AG09319 (cell line): ENCODE measurements around the gene EXOC6B.
"Not testable (repeated sequence)": the region's sequence is repeated elsewhere in the genome, so short reads cannot be mapped to it uniquely, and the experiment has no call there.

Source experiments
- DNase-seq: peaks from one replicate; pipeline ENCODE4 v3.0.0-alpha.2; 2010; ENCODE audit warnings: low read depth; ENCODE audit errors: extremely low read depth
- TF ChIP-seq, protein P1 (sequence below): IDR thresholded peaks from 2 replicates; pipeline ENCODE4 v1.5.1; 2011; ENCODE audit warnings: low read depth, mild to moderate bottlenecking, inconsistent platforms, low read length, moderate library complexity

Gene EXOC6B

DNA sequence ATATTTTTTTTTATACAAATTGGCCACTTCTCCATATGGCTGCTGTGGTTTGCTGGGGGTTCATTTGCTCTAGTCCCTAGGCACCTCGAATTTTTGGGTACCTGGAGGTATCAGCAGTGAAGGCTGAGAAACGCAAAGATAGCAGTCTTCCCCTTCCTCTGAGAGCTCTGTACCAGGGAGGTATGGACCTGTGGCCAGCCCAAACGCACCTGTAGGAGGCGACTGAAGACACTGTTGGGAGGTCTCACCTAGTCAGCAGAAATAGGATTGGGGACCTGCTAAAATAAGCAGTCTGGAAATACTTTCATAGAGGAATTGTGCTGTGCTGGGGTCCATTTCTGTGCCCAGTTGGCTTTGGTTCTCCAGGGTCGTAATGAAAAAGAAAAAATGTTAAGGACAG lies 385.9 kb downstream of the EXOC6B start:
- no peak for DNase-seq
- TF ChIP-seq, protein P1, sequence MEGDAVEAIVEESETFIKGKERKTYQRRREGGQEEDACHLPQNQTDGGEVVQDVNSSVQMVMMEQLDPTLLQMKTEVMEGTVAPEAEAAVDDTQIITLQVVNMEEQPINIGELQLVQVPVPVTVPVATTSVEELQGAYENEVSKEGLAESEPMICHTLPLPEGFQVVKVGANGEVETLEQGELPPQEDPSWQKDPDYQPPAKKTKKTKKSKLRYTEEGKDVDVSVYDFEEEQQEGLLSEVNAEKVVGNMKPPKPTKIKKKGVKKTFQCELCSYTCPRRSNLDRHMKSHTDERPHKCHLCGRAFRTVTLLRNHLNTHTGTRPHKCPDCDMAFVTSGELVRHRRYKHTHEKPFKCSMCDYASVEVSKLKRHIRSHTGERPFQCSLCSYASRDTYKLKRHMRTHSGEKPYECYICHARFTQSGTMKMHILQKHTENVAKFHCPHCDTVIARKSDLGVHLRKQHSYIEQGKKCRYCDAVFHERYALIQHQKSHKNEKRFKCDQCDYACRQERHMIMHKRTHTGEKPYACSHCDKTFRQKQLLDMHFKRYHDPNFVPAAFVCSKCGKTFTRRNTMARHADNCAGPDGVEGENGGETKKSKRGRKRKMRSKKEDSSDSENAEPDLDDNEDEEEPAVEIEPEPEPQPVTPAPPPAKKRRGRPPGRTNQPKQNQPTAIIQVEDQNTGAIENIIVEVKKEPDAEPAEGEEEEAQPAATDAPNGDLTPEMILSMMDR = no peak

DNA sequence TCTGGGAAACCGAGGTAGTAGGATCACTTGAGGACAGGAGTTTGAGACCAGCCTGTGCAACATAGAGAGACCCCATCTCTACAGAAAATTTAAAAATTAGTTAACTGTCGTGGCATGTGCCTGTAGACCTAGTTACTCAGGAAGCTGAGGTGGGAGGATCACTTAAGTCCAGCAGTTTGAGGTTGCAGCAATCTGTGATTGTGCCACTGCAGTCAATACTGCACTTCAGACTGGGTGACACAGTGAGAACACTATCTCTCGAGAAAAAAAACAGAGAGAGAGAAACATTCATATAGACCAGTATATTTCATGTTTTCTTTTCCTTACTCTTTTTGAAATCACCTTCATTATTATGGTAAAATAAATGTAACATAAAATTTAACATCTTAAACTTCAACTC lies 387.5 kb downstream of the EXOC6B start:
- DNase-seq = no peak

DNA sequence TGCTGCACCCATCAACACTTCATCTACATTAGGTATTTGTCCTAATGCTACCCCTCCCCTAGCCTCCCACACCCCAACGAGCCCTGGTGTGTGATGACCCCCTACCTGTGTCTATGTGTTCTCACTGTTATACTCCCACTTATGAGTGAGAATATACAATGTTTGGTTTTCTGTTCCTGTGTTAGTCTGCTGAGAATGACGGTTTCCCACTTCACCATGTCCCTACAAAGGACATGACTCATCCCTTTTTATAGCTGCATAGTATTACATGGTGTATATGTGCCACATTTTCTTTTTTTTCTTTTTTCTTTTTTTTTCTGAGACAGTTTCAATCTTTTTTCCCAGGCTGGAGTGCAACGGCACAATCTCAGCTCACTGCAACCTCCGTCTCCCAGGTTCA lies 394.1 kb downstream of the EXOC6B start:
- no peak for DNase-seq
- TF ChIP-seq, protein P1 = no peak

More for the DNA sequence above, 387.5 kb downstream of the EXOC6B start:
- TF ChIP-seq, protein P1 = no peak

DNA sequence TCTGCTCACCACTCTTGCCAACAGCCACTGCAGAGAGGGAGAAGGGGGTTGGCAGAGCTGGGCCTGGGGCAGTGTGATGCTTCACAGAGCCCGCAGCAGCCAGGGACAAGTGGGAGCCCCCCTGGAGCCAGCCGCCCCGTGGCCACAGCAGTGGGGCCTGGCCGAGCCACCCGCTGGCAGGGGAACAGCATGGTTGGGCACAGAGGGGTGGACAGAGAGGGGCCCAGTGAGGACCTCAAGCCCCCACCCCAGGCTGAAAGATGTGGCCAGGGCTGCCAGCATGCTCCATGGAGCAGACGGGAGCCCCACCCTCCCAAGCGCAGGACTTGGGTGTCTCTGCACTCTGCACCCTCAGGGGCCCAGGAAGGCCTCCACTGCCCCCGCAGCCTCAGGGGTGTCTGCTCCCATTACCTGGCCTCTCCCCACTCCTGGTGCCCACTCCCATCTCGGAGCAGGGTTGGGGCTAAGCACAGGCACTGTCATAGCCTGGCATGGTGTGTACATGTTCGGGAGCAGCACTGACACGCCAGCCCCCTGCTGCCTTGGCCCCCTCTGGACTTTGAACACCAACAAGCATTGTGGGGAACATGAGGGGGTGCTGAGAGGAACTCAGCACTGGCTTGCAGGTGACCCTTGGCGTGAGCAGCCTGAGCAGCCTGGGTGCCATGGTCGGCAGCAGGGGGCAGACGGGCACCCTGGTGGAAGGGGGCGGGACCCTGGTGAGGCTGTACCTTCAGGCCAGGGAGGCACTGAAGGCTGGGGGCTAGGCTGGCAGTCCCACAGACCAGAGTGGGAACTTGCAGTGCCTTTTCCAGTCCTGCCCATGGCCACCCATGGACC lies 398.6 kb downstream of the EXOC6B start:
- no peak for DNase-seq
- TF ChIP-seq, protein P1 = no peak

DNA sequence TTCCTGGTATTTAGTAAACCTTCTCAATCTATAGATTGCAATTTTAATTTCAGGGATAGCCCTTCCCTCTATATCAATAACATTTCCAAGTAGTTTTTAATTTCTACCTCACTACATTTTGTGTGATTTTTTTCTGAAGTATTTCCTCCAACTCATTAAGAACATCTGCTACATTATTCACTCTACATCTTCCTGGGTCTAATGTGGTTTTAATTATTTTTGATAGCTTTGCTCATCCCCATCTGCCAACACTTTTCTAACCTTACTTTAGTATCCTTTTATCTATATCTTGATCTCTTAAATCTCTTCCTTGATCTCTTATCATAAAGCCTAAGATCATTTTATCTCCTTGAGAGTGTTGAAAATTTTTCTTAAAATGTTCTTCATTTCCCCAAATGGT lies 399.8 kb downstream of the EXOC6B start:
- TF ChIP-seq, protein P1 = no peak
- DNase-seq = no peak

DNA sequence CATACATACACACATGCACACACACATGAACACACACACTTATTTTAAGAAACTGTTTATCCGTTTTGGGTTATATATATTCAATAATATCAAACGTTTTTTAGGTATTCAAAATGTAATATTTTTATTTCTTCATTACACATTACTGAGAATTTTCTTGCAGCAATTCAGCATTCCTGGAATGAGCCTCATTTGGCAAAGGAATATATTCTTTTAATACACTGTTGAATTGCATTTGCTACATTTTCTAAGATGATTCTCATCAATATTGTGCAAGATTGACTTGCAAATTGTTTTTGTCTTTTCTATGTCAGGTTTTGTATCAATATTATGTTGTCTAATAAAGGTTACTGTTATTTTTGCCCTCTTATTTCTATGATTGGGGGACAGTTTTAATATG lies 402.1 kb downstream of the EXOC6B start:
- DNase-seq = no peak
- TF ChIP-seq, protein P1 = no peak

DNA sequence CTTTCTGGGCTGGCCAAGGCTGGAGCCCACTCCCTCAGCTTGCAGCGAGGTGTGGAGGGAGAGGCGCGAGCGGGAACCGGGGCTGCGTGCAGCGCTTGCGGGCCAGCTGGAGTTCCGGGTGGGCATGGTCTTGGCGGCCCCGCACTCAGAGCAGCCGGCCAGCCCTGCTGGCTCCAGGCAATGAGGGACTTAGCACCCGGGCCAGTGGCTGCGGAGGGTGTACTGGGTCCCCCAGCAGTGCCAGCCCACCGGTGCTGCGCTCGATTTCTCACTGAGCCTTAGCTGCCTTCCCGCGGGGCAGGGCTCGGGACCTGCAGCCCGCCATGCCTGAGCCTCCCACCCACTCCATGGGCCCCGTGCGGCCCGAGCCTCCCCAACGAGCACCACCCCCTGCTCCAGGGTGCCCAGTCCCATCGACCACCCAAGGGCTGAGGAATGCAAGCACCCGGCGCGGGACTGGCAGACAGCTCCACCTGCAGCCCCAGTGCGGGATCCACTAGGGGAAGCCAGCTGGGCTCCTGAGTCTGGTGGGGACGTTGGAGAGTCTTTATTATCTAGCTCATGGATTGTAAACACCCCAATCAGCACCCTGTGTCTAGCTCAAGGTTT lies 404.0 kb downstream of the EXOC6B start:
- DNase-seq = not testable (repeated sequence)
